ENCODE data around the gene NLGN4Y. TPM values are rescaled to one million over a fixed set of nuclear protein-coding genes. Genes with fewer than 3 reads are reported as not detected.

The NLGN4Y gene
- total and polyA plus RNA-seq, 4 donors: 2.9 to 5.3 TPM; not detected in 2

DNA sequence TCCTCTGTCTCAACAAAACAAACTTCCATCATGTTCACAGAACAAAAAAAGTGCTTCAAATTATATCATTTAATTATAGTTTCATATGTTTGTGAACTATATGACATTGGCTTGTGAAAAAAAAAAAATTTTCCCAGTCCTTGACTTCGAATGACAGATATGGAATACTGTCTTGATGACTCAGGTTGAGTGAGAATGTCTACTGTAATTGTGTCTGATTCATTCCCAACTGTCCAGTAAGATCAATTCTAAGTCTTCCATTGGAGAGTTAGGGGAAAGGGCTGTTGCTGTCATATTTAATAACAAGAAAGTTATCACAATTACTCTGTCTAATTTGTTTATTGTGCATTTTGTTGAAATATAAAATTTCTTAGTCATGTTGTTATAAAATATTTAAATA is 34.1 kb upstream of the NLGN4Y start:
- WGBS: 42% methylated on average over 1 of the region's 1 CpG
- Histone ChIP-seq H3K4me3 (ENCODE audit: low read depth in 1 of 3, low read length in 3 of 3) (no peak overlapping the region), H3K27me3 (ENCODE audit: control insufficient read depth in 4 of 4, insufficient read depth in 4 of 4, low read length in 3 of 4) (no peaks in the 10 kb centered on the region), H3K36me3 (ENCODE audit: control insufficient read depth in 4 of 4, insufficient read depth in 3 of 4, low read depth in 1 of 4, low read length in 3 of 4) (no peaks in the 10 kb centered on the region), H3K4me1 (ENCODE audit: control insufficient read depth in 4 of 4, insufficient read depth in 4 of 4, low read length in 3 of 4) (no peaks in the 10 kb centered on the region), H3K9me3 (ENCODE audit: control insufficient read depth in 4 of 4, low read length in 3 of 4) (no peaks in the 10 kb centered on the region), H3K9ac (ENCODE audit: low read depth in 1 of 2, low read length in 2 of 2) (no peak overlapping the region), H3K27ac (ENCODE audit: low read depth in 1 of 2, low read length in 2 of 2) (no peak overlapping the region)
- no peak for DNase-seq (ENCODE audit: low spot score)
- no peak for TF ChIP-seq HNF4G (IDR thresholded peaks at IDR 0.05)
- no peak for TF ChIP-seq GABPA (IDR thresholded peaks at IDR 0.05 in 1 of 2, conservative IDR thresholded peaks at IDR 0.05 in 1 of 2)
- no peak for TF ChIP-seq FOXA1 (IDR thresholded peaks at IDR 0.05)
- no peak for TF ChIP-seq RAD21 (IDR thresholded peaks at IDR 0.05)
- no peak for TF ChIP-seq FOXA2 (IDR thresholded peaks at IDR 0.05)
- no peak for TF ChIP-seq ATF3 (IDR thresholded peaks at IDR 0.05)

- no peaks in the 10 kb centered on the region for H3K4me1 ChIP-seq (ENCODE audit: control insufficient read depth in 4 of 4, insufficient read depth in 4 of 4, low read length in 3 of 4)
- DNase-seq (ENCODE audit: low spot score): no peak
Measured at GRCh38 chrY:14498071-14498470, 26.3 kb upstream of the NLGN4Y start.

DNA sequence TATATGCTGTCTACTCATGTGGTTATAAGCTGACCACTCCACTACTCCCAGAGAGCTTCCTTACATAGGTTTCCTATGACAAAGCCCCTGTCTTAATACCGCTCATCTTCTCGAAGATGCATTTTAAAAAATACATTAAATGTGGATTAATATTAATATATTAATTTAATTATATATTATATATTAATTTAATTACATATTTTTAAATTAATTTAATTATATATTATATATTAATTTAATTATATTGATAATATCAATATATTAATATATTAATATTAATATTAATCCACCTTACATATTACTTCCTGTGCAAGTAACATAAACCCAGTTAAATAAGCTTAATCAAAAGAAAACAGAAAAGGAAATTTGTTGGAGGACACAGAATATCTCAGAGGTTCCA is 19.7 kb upstream of the NLGN4Y start:
- Histone ChIP-seq H3K27me3 (ENCODE audit: control insufficient read depth in 4 of 4, insufficient read depth in 4 of 4, low read length in 3 of 4) (no peaks in the 10 kb centered on the region), H3K9ac (ENCODE audit: low read depth in 1 of 2, low read length in 2 of 2) (no peak overlapping the region), H3K9me3 (ENCODE audit: control insufficient read depth in 4 of 4, low read length in 3 of 4) (no peaks in the 10 kb centered on the region), H3K36me3 (ENCODE audit: control insufficient read depth in 4 of 4, insufficient read depth in 3 of 4, low read depth in 1 of 4, low read length in 3 of 4) (no peaks in the 10 kb centered on the region), H3K4me3 (ENCODE audit: low read depth in 1 of 3, low read length in 3 of 3) (no peak overlapping the region), H3K27ac (ENCODE audit: low read depth in 1 of 2, low read length in 2 of 2) (no peak overlapping the region), H3K4me1 (ENCODE audit: control insufficient read depth in 4 of 4, insufficient read depth in 4 of 4, low read length in 3 of 4) (no peaks in the 10 kb centered on the region)
- WGBS: 99% methylated on average over 2 of the region's 2 CpGs
- DNase-seq (ENCODE audit: low spot score): no peak
- TF ChIP-seq RXRA (IDR thresholded peaks at IDR 0.05) (no peak), SP1 (IDR thresholded peaks at IDR 0.05) (no peak), RAD21 (IDR thresholded peaks at IDR 0.05) (no peak), TAF1 (conservative IDR thresholded peaks at IDR 0.05) (no peak), ATF3 (IDR thresholded peaks at IDR 0.05) (no peak), REST (IDR thresholded peaks at IDR 0.05) (no peak), ZBTB33 (IDR thresholded peaks at IDR 0.05) (no peak), HNF4A (conservative IDR thresholded peaks at IDR 0.05) (no peak), NR2F2 (IDR thresholded peaks at IDR 0.05) (no peak), JUND (IDR thresholded peaks at IDR 0.05) (no peak), GABPA (IDR thresholded peaks at IDR 0.05 in 1 of 2, conservative IDR thresholded peaks at IDR 0.05 in 1 of 2) (no peak)

More at GRCh38 chrY:14498071-14498470, 26.3 kb upstream of the NLGN4Y start:
- Histone ChIP-seq H3K27ac (ENCODE audit: low read depth in 1 of 2, low read length in 2 of 2) (no peak overlapping the region), H3K9ac (ENCODE audit: low read depth in 1 of 2, low read length in 2 of 2) (no peak overlapping the region), H3K4me3 (ENCODE audit: low read depth in 1 of 3, low read length in 3 of 3) (no peak overlapping the region), H3K27me3 (ENCODE audit: control insufficient read depth in 4 of 4, insufficient read depth in 4 of 4, low read length in 3 of 4) (no peaks in the 10 kb centered on the region), H3K9me3 (ENCODE audit: control insufficient read depth in 4 of 4, low read length in 3 of 4) (no peaks in the 10 kb centered on the region), H3K36me3 (ENCODE audit: control insufficient read depth in 4 of 4, insufficient read depth in 3 of 4, low read depth in 1 of 4, low read length in 3 of 4) (no peaks in the 10 kb centered on the region)
- WGBS: 78% methylated on average over 2 of the region's 2 CpGs
- TF ChIP-seq ATF3 (IDR thresholded peaks at IDR 0.05): no peak
- TF ChIP-seq MAX (IDR thresholded peaks at IDR 0.05): no peak
- no peak for TF ChIP-seq GABPA (IDR thresholded peaks at IDR 0.05 in 1 of 2, conservative IDR thresholded peaks at IDR 0.05 in 1 of 2)
- no peak for TF ChIP-seq FOXA2 (IDR thresholded peaks at IDR 0.05)
- no peak for TF ChIP-seq FOXA1 (IDR thresholded peaks at IDR 0.05)
- TF ChIP-seq NR2F2 (IDR thresholded peaks at IDR 0.05): no peak
- TF ChIP-seq EGR1 (IDR thresholded peaks at IDR 0.05; ENCODE audit: low read depth in 2 of 2): no peak

All from liver (tissue), 9 donors.